ENCODE measurements around the gene ASF1B.
"Not testable (repeated sequence)": the region's sequence is repeated elsewhere in the genome, so short reads cannot be mapped to it uniquely, and the experiment has no call there.

ASF1B gene

DNA sequence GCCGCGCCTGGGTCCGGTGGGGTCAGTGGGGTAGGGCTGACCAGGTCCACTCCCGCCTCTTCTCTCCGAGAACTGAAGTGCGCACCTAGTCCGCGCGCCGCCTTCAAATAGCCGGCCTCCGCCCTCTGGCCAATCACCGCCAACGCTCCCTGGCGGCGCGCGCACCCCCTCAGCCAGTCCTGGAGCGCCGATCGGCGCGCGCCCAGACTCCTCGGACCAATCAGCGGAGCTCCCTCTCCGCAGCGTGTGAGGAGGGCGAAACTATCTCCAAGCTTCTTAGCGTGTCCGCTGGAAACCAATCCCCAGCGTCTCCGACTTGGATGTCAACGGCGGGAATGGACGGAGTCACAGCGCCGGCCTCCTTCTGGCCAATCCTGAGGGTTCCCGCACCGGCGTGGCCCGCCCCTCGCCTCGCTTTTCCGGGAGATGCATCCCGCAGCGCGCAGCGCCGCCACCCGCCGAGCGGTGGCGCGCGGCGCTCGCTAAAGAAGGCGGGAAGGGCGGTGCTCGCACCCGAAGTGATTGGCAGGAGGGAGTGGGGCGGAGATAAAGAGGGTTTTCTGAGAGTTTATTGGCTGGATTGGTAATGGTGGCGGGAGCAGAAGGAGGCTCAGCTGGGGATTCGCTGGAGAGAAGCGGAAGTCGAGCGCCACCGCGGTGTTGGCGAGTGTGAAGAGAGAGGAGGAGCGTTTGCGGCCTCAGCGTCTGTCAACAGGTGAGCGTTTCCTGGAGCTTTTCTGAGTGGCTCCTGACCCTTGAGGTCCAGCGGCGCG is at the start of gene ASF1B:
ASF1B (minus strand) TSS at position 81 of the 773 bp plus-strand sequence. CDS start 133 bp downstream, outside the sequence.
- peak; percentile 94 to 98 for DNase-seq (ENCODE audit: low read depth in 1 of 2, low spot score in 1 of 2)

DNA sequence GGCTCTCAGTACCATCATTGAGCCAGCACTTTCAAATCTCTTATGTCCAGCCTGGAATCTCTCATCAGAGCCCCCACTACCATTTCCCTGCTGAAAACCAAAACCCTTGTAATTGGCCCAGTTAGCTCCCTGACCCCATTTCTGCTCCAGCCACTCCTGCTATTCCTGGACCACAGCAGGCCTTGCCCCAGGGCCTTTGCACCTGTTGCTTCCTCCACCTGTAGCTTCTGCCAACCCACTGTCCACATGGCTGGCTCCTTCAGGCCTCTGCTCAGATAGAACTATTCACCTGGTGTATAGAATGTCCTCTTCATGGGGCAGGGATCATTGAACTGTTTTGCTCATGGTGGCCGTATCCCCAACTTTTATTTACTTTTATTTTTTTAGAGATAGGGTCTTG is 49.3 kb upstream of the ASF1B start:
- not testable (repeated sequence) for DNase-seq (ENCODE audit: low read depth in 1 of 2, low spot score in 1 of 2)

DNA sequence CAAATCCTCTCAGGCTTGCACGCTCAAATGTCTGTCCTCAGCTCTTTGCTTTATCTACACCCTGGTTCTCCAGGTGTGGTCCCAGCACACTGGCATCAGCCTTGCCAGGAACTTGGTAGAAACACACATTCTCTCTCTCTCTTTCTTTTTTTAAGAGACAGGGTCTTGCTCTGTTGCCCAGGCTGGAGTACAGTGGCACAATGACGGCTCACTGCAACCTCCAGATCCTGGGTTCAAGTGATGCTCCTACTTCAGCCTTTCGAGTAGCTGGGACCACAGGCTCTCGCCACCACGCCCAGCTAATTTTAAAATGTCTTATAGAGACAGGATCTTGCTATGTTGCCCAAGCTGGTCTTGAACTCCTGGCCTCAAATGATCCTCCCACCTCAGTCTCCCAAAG is 48.8 kb upstream of the ASF1B start:
- no peak for DNase-seq (ENCODE audit: low read depth in 1 of 2, low spot score in 1 of 2)

- DNase-seq (ENCODE audit: low read depth in 1 of 2, low spot score in 1 of 2): no peak
These were observed 47.5 kb upstream of the ASF1B start for GRCh38 chr19:14183741-14184350.

- DNase-seq (ENCODE audit: low read depth in 1 of 2, low spot score in 1 of 2): no peak
These were observed 46.1 kb upstream of the ASF1B start for GRCh38 chr19:14182476-14182875.

DNA sequence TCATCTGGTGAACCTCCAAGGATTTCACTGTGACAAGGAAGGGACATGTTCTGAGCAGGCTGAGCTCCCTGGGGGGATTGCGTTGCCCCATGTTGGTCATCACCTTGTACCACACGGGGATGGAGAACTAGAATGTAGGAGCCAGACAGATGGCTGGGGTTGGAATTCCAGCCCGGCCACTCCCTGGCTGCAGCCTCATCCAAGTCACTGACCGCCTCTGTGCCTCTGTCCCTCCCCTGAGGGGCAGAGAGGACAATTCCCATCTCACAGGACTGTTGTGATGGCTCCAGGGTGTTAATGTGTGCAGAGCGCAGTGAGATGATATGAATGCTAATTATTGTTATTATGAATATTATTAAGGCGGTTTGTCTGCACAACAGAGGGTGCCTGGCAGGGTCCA is 45.5 kb upstream of the ASF1B start:
- DNase-seq (ENCODE audit: low read depth in 1 of 2, low spot score in 1 of 2): no peak

- DNase-seq (ENCODE audit: low read depth in 1 of 2, low spot score in 1 of 2): not testable (repeated sequence)
These were observed 44.8 kb upstream of the ASF1B start for GRCh38 chr19:14181199-14181598.

GRCh38 chr19:14177496-14178074 is 41.2 kb upstream of the ASF1B start:
- DNase-seq (ENCODE audit: low read depth in 1 of 2, low spot score in 1 of 2): no peak

- DNase-seq (ENCODE audit: low read depth in 1 of 2, low spot score in 1 of 2): no peak
These were observed 39.0 kb upstream of the ASF1B start for GRCh38 chr19:14175351-14175792.

GRCh38 chr19:14174883-14175282 is 38.5 kb upstream of the ASF1B start:
- DNase-seq (ENCODE audit: low read depth in 1 of 2, low spot score in 1 of 2): no peak

DNA sequence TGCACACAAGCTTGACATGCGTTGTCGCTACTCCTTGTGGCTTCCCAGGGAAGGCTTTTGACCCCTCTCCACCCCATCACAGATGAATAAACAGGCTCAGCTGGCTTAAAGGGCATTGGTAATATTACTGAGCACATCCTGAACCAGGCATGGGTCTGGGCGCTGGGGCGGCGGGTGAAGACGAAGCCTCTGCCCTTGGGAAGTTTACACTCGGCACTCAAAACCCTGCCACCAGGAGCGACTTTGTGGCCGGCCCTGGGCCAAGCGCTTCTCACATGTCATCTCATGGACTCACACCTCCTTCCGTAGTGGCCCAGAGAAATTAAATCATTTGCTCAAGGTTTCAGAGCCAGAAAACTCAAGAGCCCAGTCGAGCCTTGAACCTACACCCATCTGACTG is 32.6 kb upstream of the ASF1B start:
- DNase-seq (ENCODE audit: low read depth in 1 of 2, low spot score in 1 of 2): no peak

DNA sequence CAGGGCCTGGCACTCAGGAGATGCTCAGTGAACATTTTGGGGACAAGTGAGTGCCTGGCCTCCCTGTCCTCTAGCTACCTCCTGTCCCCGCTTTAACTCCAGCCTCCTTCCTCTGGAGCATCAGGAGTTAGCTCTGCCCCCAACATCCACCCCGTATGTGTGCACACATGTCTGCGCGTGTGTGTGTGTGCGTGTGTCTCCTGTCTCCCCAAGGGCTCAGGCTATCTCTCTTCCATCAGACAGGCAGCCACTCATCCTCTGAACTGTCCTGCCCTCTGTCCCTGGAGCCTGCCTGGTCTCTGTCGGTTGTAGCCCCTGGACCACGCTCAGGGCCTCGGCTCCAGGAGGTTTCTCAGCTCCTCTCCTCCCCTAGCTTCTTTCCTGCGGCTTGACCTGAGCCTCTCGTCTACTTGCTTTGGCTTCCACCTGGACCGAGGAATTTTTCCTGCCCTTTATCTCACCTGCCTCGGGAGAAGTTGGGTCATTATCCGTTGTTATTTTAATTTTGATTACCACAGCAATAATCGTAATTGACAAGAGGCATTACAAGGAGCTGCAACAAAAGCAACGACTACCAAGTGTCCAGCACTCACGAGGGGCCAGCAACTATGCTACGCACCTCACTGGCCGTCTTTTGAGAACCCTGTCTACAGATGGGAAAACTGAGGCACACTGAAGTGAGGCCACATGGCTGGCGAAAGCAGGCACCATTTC is 32.0 kb upstream of the ASF1B start:
- no peak for DNase-seq (ENCODE audit: low read depth in 1 of 2, low spot score in 1 of 2)

- DNase-seq (ENCODE audit: low read depth in 1 of 2, low spot score in 1 of 2): no peak
These were observed 31.3 kb upstream of the ASF1B start for GRCh38 chr19:14167576-14168138.

DNA sequence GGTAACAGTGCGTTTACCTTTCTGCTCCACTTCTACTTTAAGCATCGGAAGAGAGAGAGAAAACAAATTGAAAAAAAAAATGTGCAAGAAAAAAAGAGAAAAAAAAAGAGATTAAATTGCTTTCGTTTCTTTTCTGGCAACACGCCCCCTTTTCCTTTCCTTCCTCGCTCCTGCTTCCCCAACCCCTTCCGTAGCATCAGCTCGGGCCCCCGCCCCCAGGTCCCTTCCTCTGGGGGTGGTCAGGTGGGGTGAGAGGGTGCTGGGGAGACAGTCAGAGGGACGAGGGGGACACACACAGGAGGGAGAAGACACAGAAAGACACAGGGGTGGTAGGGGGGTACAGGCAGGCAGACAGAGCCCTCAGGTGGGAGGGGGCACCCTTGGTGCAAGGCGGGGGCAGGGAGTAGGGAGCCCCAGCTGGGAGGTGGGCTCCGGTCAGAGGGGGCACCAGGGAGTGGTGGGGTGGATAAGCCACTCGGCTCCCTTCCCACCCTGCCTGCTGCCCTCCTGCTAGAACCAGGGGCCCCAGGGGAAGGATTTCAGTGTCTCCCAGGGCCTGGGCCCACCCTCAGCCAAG is 30.7 kb upstream of the ASF1B start:
- no peak for DNase-seq (ENCODE audit: low read depth in 1 of 2, low spot score in 1 of 2)

- DNase-seq (ENCODE audit: low read depth in 1 of 2, low spot score in 1 of 2): no peak
These were observed 29.8 kb upstream of the ASF1B start for GRCh38 chr19:14165990-14166830.

- no peak for DNase-seq (ENCODE audit: low read depth in 1 of 2, low spot score in 1 of 2)
These were observed 28.5 kb upstream of the ASF1B start for GRCh38 chr19:14164724-14165493.

DNA sequence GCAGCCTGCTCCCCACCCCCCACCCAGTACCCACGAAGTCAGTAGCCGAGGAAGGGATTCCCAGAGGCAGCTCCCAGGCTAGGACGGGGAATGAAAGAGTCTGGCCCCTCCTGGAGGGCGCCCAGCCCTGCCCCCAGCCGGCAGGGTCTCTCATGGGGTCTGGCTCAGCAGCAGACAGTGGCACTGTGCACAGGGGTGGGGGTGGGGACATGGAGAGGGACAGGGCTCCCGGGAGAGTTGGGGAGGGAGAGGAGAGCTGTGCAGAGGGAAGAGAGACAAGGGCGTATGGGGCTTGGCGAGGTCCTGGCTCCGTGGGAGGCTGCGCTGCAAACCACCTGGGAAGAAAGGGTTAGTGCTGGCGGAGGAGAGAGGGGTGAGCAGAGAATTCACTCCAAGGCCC is 27.7 kb upstream of the ASF1B start:
- DNase-seq (ENCODE audit: low read depth in 1 of 2, low spot score in 1 of 2): no peak

DNA sequence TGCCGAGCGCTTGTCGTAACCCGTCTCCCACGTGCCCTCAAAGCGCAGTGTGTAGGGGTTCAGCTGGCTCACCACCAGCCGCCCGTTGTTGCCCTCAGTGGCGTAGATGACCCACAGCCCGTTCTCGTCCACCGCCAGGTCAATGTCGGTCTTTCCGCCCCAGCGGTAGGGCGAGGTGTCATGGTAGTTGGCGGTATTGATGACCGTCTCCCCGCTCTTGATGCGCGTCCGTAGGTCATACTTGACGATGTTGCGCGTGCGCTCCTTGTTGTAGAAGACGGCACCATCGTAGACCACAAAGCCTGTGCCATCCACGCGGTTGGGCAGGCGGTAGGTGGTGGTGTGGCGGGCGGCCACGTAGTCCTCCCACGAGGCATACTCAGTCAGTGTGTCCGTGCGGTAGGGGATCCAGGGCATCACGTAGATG is 26.5 kb upstream of the ASF1B start:
- DNase-seq (ENCODE audit: low read depth in 1 of 2, low spot score in 1 of 2): no peak

DNA sequence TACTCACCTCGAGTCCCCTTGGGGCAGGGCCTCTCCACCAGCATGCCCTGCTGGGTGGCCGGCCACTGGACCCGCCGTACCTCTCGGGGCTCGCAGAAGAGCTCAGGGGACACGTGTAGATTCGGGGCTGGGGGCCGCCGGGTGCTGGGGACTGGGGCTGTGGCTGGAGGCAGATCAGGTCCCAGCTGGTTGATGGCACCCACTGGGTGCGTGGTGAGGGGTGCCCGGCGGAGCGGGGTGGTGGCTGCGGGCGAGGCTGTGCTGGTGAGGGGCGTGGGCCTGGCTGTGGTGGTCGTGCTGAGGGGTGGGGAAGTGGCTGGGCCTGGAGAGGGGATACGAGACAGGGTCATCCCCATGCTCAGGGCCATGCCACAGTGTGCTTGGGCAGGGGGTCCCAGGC is 24.9 kb upstream of the ASF1B start:
- DNase-seq (ENCODE audit: low read depth in 1 of 2, low spot score in 1 of 2): no peak
